Neural cell (in vitro differentiated cells): ENCODE measurements around the gene PLXDC2. TPM values are rescaled to one million over a fixed set of nuclear protein-coding genes. Genes with fewer than 3 reads are reported as not detected.

ENCODE experiments used
- H2AFZ ChIP-seq: fragments of 200-600, 300-800 bp; sonication (generic), shearing (Covaris generic); 2 replicates; pipeline ENCODE4 v1.6.0; 2014; ENCODE audit warnings: low read depth, mild to moderate bottlenecking, antibody characterized with exemption, low read length, moderate library complexity
- H3F3A ChIP-seq: fragments of 200-600 bp; shearing (Covaris generic); 2 replicates; pipeline ENCODE4 v1.6.1; 2016; ENCODE audit warnings: mild to moderate bottlenecking, moderate library complexity, mixed read lengths, antibody characterized with exemption, low read length; ENCODE audit not compliant: insufficient read depth, poor library complexity, severe bottlenecking
- H3K27ac ChIP-seq: fragments of 200-600, 300-800 bp; sonication (generic), shearing (Covaris generic); 2 replicates; pipeline ENCODE4 v1.5.1; 2014; ENCODE audit warnings: mild to moderate bottlenecking, low read length, moderate library complexity
- H3K27me3 ChIP-seq: fragments of 300-800, 200-600 bp; sonication (generic), shearing (Covaris generic); 2 replicates; pipeline ENCODE4 v1.6.0; 2014; ENCODE audit warnings: mild to moderate bottlenecking, low read depth, low read length, moderate library complexity; ENCODE audit not compliant: insufficient read depth
- H3K36me3 ChIP-seq: fragments of 300-800, 200-600 bp; sonication (generic), shearing (Covaris generic); 2 replicates; pipeline ENCODE4 v1.5.1; 2014; ENCODE audit warnings: mild to moderate bottlenecking, antibody characterized with exemption, low read length, moderate library complexity; ENCODE audit not compliant: insufficient read depth
- H3K4me2 ChIP-seq: fragments of 300-800, 200-600 bp; sonication (generic), shearing (Covaris generic); 2 replicates; pipeline ENCODE4 v1.6.0; 2014; ENCODE audit warnings: mild to moderate bottlenecking, low read length
- H3K4me3 ChIP-seq: fragments of 300-800, 200-600 bp; sonication (generic), shearing (Covaris generic); 2 replicates; pipeline ENCODE4 v1.5.1; 2014; ENCODE audit warnings: mild to moderate bottlenecking, low read length, moderate library complexity
- H3K79me2 ChIP-seq: fragments of 200-600 bp; shearing (Covaris generic); replicated peaks from 2 replicates; pipeline ENCODE4 v1.6.0; 2014; ENCODE audit warnings: mild to moderate bottlenecking, low read length, moderate library complexity; ENCODE audit not compliant: insufficient read depth
- H3K9ac ChIP-seq: fragments of 300-800, 200-600 bp; sonication (generic), shearing (Covaris generic); 2 replicates; pipeline ENCODE4 v1.6.1; 2016; ENCODE audit warnings: mild to moderate bottlenecking, low read length, mixed read lengths
- H3K9me2 ChIP-seq: fragments of 200-600 bp; shearing (Covaris generic); 2 replicates; pipeline ENCODE4 v1.6.1; 2016; ENCODE audit warnings: mild to moderate bottlenecking, low read length, mixed read lengths; ENCODE audit not compliant: insufficient read depth
- H3K9me3 ChIP-seq: fragments of 200-600, 300-800 bp; sonication (generic), shearing (Covaris generic); 2 replicates; pipeline ENCODE4 v1.6.1; 2016; ENCODE audit warnings: mild to moderate bottlenecking, mixed run types, low read length, moderate library complexity, mixed read lengths
- H4K20me1 ChIP-seq: fragments of 200-600 bp; shearing (Covaris generic); 2 replicates; pipeline ENCODE4 v1.6.1; 2016; ENCODE audit warnings: mild to moderate bottlenecking, mixed run types; ENCODE audit not compliant: insufficient read depth
- CTCF ChIP-seq: fragments of 450-650 bp; IDR thresholded peaks from 2 replicates; pipeline ENCODE4 v1.5.1; 2014; ENCODE audit warnings: antibody characterized with exemption, mild to moderate bottlenecking, moderate library complexity; ENCODE audit not compliant: poor library complexity, severe bottlenecking
- EP300 ChIP-seq: fragments of 450-650 bp; conservative IDR thresholded peaks from 2 replicates; pipeline ENCODE4 v1.6.1; 2014; ENCODE audit warnings: antibody characterized with exemption, mild to moderate bottlenecking, moderate library complexity; ENCODE audit not compliant: poor library complexity, severe bottlenecking
- EZH2 ChIP-seq: fragments of 200-600, 300-800 bp; shearing (Covaris generic), sonication (generic); IDR thresholded peaks from 2 replicates; pipeline ENCODE4 v1.6.1; 2014; ENCODE audit warnings: antibody characterized with exemption, low read length, borderline replicate concordance, mild to moderate bottlenecking; ENCODE audit not compliant: insufficient read depth, poor library complexity, severe bottlenecking
- MXI1 ChIP-seq: fragments of 450-650 bp; conservative IDR thresholded peaks from 2 replicates; pipeline ENCODE4 v1.6.1; 2014; ENCODE audit warnings: antibody characterized with exemption, mild to moderate bottlenecking; ENCODE audit not compliant: poor library complexity, severe bottlenecking
- POLR2AphosphoS5 ChIP-seq: IDR thresholded peaks from 2 replicates; pipeline ENCODE4 v1.6.1; 2012
- RAD21 ChIP-seq: fragments of 450-650 bp; conservative IDR thresholded peaks from 2 replicates; pipeline ENCODE4 v1.6.1; 2014; ENCODE audit warnings: antibody characterized with exemption, mild to moderate bottlenecking, moderate library complexity
- REST ChIP-seq: IDR thresholded peaks from 2 replicates; pipeline ENCODE4 v1.6.1; 2012; ENCODE audit warnings: borderline replicate concordance
- SMC3 ChIP-seq: fragments of 450-650 bp; conservative IDR thresholded peaks from 2 replicates; pipeline ENCODE4 v1.6.1; 2014; ENCODE audit warnings: antibody characterized with exemption, mild to moderate bottlenecking, moderate library complexity; ENCODE audit not compliant: poor library complexity
- TAF1 ChIP-seq: IDR thresholded peaks from 2 replicates; pipeline ENCODE4 v1.6.1; 2012; ENCODE audit warnings: low read depth
- polyA plus RNA-seq: library from polyadenylated mRNA; depleted of rRNA; stranded (reverse); fragments of >200 nt; gene quantifications from 2 replicates; pipeline ENCODE4 v1.2.3, GENCODE V29; 2014

The PLXDC2 gene
- polyA plus RNA-seq, 1 donor from 2014 or later, result 2.3 TPM

DNA sequence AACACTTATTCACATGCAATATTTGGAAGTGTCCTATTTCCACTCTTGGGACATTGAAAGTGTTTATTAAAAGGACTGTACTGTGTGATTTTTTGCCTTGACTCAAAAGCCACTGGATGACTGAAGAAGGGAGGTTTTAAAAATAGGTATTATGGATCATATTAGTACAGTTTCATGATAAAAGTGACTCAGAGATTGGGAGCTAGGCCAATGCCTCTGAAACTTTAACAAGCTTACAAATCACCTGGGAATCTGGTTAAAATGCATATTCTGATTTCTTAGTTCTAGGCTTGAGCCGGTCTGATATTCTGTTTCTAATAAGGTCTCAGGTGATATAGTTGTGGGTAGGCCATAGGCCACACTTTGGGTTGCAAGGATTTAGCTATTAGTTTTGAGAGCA is 191.2 kb downstream of the PLXDC2 start:
- Histone ChIP-seq H3K9me2 (no peaks in the 10 kb centered on the region), H3K4me2 (no peak overlapping the region), H3F3A (no peaks in the 10 kb centered on the region), H2AFZ (no peak overlapping the region), H3K27ac (no peak overlapping the region), H3K36me3 (no peaks in the 10 kb centered on the region), H4K20me1 (no peaks in the 10 kb centered on the region), H3K9me3 (no peaks in the 10 kb centered on the region), H3K4me3 (no peak overlapping the region), H3K27me3 (no peaks in the 10 kb centered on the region), H3K79me2 (no peaks in the 10 kb centered on the region), H3K9ac (no peak overlapping the region)
- no peak for TF ChIP-seq REST
- TF ChIP-seq MXI1, result no peak
- no peak for TF ChIP-seq CTCF
- TF ChIP-seq RAD21, result no peak
- TF ChIP-seq SMC3, result no peak
- TF ChIP-seq POLR2AphosphoS5, result no peak
- TF ChIP-seq TAF1, result no peak
- TF ChIP-seq EP300, result no peak
- no peak for TF ChIP-seq EZH2

DNA sequence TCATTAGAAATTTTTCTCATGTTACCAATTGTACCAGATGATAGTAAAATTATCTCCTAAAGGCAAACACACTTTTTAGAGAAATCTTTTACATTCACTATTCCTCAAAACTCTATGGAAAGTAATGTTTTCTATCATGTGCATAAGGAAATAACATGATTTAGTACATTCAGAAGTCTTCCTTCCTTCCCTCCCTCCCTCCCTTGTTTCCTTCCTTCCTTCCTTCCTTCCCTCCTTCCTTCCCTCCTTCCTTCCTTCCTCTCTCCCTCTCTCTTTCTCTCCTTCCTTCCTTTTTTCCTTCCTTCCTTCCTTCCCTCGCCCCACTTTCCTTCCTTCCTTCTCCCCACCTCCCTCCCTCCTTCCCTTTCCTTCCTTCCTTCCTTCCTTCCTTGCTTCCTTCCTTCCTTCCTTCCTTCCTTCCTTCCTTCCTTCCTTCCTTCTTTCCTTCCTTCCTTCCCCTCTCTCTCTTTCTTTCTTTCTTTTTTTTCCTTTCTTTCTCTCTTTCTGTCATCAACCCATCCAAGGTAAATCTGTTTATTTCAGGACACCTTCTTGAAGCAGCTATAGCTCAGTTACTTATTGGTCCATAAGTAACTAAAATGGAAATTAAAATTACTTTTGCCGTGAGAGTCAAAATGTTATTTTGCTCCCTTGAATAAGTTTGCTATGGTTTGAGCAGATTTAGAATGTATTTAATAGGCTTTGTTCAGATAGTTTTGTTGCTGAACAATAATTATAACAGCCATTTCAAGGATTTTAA is 197.9 kb downstream of the PLXDC2 start:
- TF ChIP-seq RAD21, result no peak
- TF ChIP-seq REST, result no peak
- TF ChIP-seq POLR2AphosphoS5, result no peak
- TF ChIP-seq SMC3, result no peak
- TF ChIP-seq EZH2, result no peak
- no peak for TF ChIP-seq TAF1
- no peak for TF ChIP-seq MXI1
- TF ChIP-seq EP300, result no peak
- TF ChIP-seq CTCF, result no peak
- Histone ChIP-seq H3K36me3 (no peaks in the 10 kb centered on the region), H3K79me2 (no peaks in the 10 kb centered on the region), H3K9ac (no peak overlapping the region), H2AFZ (no peak overlapping the region), H3K9me3 (no peaks in the 10 kb centered on the region), H3K27ac (no peak overlapping the region), H3K27me3 (no peaks in the 10 kb centered on the region), H4K20me1 (no peaks in the 10 kb centered on the region), H3K4me3 (no peak overlapping the region), H3K4me2 (no peak overlapping the region), H3K9me2 (no peaks in the 10 kb centered on the region), H3F3A (no peaks in the 10 kb centered on the region)
